HG03139 (cell line): ENCODE data around the gene ARHGAP28.
"Not testable (repeated sequence)": the region's sequence is repeated elsewhere in the genome, so short reads cannot be mapped to it uniquely, and the experiment has no call there.

Source experiments
- ATAC-seq: cut with Tn5 transposase; IDR thresholded peaks from one replicate; pipeline ENCODE4 v1.9.1; 2021; ENCODE audit not compliant: unreplicated experiment

Gene ARHGAP28

DNA sequence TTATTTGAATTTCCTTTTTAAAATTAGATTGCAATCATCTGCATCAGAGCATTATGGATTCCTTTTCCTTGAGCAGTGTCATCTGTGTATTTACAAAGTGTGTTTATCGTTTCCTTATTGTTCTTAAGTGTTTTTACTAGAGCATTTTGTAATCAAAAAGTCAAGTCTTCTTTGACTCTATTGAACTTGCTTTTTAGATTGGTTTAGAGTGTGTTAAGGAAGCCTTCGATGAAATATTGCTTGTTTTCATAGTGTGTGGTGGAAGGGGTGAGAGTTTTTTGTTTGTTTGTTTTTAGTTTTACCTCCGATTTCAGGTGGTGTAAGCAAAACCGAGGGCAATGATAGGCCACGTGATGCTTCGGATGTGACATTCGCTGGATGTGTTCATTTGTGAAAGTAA is 45.7 kb downstream of the ARHGAP28 start:
- no peak for ATAC-seq

DNA sequence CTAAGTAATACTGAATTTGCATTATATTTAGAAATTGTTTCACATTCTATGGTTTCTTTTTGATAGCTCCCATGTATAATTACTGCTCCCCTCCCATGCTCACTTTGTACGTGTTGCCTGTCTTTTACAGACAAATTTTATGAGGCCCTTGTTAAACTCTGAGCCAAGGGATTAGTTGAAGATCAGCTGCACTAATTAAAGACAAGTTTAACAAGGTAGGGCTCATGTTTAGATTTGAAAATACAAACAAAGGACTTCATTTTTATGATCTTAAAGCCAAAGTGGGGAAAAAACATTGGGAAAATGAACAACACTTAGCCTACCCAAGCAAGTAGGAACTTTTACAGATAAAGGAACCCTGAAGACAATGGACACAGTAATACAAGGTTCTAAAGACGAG is 46.2 kb downstream of the ARHGAP28 start:
- ATAC-seq, result no peak

DNA sequence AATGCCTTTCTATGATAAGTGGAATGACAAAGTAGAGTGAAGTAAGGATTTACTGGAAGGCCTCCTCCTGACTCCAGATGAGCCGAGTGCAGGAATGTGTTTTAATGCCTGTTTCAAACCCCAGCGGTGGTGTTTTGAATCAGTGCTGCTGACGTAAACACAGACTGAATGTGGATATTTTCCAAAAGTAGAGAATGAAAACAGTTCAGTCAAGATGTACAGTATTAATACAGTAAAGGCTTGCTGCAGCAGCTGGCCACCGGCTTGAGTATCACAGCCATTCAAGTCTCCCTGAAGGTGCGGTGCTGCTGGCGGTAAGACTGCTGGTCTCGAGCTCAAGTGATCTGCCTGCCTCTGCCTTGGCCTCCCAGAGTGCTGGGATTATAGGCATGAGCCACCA is 46.7 kb downstream of the ARHGAP28 start:
- no peak for ATAC-seq

- no peak for ATAC-seq
These were observed 48.0 kb downstream of the ARHGAP28 start for GRCh38 chr18:6777509-6777908.

DNA sequence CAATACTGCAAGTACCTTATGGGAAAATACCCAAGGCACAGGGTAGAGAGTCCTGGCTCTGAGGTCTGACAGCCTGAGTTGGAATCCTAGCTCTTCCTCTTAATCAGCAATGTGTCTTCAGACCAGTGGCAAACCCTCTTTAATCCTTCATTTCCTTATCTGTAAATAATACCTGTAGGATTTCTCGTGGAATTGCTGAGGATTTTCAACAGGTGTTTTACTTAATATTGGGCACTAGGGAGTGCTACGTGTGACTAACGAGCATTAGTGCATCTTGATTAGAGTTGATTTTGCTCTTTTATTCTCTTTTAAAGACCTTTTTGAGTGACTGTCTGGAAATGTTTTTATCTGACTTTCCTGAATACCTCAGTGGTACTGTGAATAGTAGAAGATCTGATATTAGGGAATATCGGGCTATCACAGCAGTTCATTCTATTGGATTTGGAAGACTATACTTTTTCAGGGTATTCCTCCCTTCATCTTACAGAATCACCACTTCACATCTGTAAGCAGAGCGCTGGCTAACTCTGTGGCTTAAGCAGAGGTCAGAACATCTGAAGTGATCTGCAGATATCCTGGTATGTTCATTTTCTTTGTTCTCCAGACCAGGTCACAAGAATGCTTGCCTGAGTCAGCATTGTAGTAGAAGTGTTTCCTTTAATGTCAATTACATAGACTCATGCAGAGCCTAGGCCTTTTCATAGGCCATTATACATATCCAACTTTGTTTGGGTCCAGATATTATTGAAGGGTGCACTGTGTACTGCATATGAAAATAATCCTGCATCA is 49.1 kb downstream of the ARHGAP28 start:
- no peak for ATAC-seq

DNA sequence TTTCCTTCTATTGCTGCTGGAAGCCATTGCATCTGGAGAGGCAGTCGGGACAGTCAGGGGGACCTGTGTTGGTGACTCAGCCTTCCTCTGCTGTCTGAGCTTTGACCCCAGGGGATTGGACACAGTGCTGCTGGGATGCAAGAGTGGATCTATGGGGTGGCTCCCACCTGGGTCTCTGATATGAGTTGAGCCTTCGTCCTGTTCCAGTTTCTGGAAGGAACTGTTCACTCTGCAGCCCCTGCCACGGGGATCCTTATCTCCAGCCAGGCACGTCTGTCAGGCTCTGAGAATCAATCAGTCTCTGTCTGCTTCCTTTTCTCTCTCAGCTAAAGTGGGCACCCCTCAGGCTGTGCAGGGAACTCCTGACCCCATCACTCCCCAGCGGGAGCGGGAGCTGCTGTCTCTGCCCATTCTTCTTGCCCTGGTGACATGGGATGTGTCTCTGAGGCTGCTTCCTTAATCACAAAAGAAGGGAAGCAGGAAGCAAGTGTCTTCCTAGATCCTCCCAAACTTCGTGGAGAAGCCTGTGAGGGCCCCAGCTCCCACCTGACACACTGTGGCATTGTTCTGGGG is 51.7 kb downstream of the ARHGAP28 start:
- no peak for ATAC-seq

- ATAC-seq, result no peak
These were observed 52.3 kb downstream of the ARHGAP28 start for GRCh38 chr18:6781796-6782195.

GRCh38 chr18:6782861-6783260 is 53.3 kb downstream of the ARHGAP28 start:
- no peak for ATAC-seq

DNA sequence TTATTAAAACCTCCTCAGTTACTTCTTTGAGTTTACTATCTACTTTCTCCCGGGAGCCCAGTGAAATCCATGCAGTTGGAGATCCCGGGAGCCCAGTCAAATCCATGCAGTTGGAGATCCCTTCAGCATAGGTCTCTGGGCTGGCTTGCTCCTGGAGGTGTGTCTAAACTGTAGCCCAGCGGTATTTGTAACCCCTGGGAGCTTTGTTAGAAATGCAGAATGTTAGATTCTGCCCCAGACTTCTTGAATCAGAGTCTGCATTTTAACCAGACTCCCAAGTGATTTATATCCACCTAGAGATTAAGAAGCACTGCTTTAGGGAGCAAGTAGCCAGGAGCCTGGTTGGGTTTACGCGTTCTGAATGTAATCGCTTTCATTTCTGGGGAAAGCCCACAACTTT is 54.5 kb downstream of the ARHGAP28 start:
- ATAC-seq, result no peak

- no peak for ATAC-seq
These were observed 55.5 kb downstream of the ARHGAP28 start for GRCh38 chr18:6785001-6785400.

DNA sequence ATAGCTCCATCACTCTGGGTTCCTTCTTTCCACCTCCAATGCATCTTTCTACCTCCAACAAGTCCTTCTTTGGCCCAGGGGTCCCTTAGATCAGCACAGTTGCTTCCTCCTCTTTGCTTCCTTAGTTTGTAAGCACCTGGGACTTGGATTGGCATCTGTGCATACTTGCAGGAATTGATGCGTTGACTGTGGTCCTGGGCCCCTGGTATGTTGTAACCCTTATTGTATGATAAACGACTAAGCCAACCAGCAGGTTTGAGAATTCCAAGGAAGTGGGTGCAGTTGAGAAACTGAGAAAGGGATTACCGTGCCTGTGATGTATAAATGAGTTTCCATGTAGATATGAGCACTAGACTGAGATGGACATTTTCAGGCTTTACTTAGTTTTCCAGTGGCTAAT is 55.9 kb downstream of the ARHGAP28 start:
- no peak for ATAC-seq

GRCh38 chr18:6792391-6792790 is 62.9 kb downstream of the ARHGAP28 start:
- ATAC-seq, result no peak

GRCh38 chr18:6793455-6793854 is 63.9 kb downstream of the ARHGAP28 start:
- no peak for ATAC-seq

GRCh38 chr18:6793986-6794385 is 64.5 kb downstream of the ARHGAP28 start:
- ATAC-seq, result no peak

- no peak for ATAC-seq
These were observed 65.8 kb downstream of the ARHGAP28 start for GRCh38 chr18:6795307-6795706.

GRCh38 chr18:6796511-6796910 is 67.0 kb downstream of the ARHGAP28 start:
- ATAC-seq, result no peak

GRCh38 chr18:6797171-6797570 is 67.7 kb downstream of the ARHGAP28 start:
- no peak for ATAC-seq

DNA sequence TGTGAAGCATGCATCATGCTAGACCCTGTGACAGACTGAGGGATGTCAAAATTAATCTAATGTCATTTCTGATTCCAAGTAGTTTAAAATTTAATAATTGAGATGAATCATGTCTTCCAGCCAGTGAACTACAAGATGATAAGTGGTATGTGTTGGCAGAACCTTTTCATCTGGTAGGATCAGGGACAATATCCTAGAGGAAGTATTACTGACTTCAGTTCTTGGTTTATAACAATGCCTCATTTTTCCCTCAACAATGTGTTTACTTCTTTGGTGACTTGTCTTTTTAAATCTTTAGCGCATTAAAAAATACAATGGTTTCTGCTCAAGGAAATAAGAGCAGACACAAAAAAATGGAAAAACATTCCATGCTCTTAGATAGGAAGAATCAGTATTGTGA is 69.4 kb downstream of the ARHGAP28 start:
- no peak for ATAC-seq

DNA sequence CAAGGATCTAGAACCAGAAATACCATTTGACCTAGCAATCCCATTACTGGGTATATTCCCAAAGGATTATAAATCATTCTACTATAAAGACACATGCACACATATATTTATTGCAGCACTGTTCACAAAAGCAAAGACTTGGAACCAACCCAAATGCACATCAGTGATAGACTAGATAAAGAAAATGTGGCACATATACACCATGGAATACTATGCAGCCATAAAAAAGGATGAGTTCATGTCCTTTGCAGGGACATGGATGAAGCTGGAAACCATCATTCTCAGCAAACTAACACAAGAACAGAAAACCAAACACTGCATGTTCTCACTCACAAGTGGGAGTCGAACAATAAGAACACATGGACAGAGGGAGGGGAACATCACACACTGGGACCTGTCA is 70.8 kb downstream of the ARHGAP28 start:
- ATAC-seq, result not testable (repeated sequence)

DNA sequence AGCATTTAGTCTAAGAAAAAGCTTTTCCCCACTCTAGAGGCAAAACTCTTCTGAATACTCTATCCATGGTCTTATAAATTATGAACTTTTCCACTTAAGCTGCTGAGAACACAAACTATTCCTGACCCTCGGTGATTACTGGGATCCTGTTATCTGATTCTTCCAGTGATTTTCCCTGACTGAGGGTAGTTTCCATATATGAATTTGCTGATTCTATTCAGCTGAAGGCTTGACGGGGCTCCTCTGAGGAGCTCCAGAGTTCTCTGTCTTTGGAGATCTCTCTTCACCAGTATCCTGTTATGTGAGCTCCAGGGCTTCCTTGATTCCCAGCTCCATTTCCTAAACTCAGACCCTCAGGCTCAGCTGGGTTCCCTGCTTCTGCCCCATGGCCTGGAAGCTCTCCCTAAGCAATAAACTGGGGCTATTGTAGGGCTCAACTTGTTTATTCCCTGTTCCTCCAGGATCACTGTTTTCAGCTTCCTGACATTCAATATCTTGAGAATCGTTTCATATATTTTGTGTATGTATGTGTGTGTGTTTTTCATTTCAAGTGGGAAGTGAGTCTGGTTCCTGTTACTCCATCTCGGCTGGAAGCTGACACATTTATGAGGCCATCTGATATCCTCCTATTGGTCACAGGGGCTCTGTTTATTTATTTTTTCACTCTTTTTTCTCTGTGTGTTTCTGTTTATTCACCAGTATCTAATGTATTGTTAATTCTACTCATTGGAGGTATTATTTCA is 78.2 kb downstream of the ARHGAP28 start:
- ATAC-seq, result no peak

DNA sequence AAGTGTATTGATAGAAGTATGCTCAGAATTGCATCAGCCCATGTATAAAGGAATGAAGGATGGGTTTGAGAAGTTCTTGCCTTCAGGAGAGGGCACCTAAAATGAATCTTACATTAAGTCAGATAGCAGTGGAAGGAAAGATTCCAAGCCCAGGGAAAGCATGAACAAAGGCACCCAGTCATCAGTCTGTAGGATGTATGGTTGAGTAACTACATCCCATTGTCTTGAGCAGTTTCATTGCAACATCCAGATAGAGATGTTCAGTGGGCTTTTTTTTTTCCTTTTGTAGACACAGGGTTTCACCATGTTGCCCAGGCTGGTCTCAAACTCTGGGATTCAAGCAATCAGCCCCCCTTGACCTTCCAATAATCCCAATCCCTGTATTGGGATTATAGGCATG is 80.7 kb downstream of the ARHGAP28 start:
- ATAC-seq, result no peak

GRCh38 chr18:6811816-6812215 is 82.3 kb downstream of the ARHGAP28 start:
- no peak for ATAC-seq
